Pulmonary artery endothelial cell (primary cell): ENCODE results near the gene IQGAP1. TPM values are rescaled to one million over a fixed set of nuclear protein-coding genes. Genes with fewer than 3 reads are reported as not detected.
A peak's percentile ranks its signal among the peaks of the same experiment; 100 is the strongest.
"Not testable (repeated sequence)": the region's sequence is repeated elsewhere in the genome, so short reads cannot be mapped to it uniquely, and the experiment has no call there.

ENCODE experiments used
- DNase-seq: peaks from one replicate; pipeline ENCODE4 v3.0.0-alpha.2; 2011; ENCODE audit warnings: low read depth, low spot score
- total RNA-seq: library from RNA; depleted of rRNA; stranded (reverse); fragments of >200 nt; gene quantifications from 2 replicates; pipeline ENCODE4 v1.2.3, GENCODE V29; 2014

IQGAP1 gene
- total RNA-seq, 1 donor from 2014 or later, result 197 TPM

DNA sequence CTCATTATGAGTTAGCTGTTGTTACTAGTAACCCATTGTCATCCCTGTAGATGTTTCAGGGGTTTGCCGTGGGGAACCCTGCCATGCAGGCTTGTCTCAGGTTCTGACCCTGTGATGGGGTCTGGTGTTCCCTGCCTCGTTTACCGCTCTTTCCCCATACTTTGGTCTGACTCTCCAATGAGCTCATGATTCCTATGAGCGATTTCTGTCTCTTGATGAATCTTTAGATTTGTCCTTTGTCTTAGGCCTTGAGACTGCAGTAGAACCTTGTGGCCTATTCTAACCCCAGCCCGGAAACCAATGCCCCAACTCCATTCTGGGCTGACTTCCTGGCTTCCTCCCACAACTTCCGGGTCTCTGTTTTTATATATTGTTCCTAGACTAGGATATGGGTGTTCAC lies 11.3 kb upstream of the IQGAP1 start:
- no peak for DNase-seq

DNA sequence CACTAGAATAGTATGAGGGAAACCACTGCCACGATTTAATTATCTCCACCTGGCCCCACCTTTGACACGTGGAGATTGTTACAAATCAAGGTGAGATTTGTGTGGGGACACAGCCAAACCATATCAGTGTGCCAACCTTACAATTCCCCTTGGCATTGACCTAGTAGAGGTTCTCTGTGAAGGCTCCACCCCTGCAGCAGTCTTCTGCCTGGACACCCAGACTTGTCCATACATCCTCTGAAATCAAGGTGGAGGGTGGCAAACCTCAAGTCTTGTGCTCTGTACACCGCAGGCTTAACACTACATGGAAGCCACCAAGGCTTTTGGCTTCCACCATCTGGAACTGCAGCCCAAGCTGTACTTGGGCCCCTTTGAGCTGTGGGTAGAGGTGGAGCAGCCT lies 8.8 kb upstream of the IQGAP1 start:
- no peak for DNase-seq

DNA sequence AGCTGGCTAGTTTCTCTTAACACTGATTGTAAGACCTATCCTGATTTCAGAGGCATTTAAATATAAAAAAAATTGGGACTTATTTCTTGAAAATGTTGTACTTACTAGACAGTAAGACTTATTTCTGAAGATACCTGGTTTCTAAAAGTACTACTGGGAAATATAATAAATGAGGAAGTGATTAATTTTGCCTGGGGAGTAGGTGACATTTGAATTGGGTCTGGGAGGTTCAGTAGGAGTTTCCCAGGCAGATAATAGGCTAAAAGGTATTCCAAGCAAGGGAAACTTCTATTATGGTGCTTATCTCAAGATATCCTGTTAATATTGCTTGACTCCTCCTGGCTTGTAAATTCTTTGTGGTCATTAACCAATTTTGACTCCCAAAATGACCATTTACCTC lies 6.5 kb upstream of the IQGAP1 start:
- DNase-seq, result no peak

DNA sequence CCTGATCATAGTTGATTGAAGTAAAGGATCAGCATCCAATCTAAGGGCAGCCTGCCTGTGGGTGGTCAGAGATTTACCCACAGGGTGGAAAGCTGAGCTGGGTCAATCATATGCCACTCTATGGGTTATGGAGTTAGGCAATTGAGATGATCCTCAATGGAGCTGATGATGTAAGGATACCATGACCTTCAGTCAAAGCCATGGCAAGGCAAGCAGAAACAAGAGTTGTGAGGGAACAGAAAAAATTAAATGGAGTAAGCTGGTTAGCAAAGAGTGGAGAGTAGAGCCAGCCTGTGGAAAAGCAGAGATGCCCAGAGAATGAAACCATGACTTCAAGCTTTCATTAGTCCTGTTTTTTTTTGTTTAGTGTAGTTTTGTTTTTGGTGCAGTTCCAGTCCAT lies 5.7 kb upstream of the IQGAP1 start:
- no peak for DNase-seq

DNA sequence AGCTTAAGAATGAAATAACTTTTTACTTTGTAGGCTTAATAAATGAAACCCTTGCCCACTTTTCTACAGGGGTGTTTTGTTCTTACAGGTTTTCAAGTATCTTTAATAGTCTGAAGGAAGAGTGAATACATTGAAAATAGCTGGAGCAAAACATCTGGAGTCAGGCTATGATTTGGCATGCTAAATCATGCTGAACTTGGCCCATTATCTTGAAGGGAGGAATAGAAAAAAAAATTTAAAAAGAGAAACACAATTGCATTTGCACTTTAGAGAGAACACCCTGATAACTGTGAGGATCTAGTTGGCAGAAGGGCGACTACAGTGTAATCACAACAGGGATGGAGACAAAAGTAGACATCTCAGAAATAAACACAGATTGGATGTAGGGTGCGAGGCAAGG lies 1.8 kb upstream of the IQGAP1 start:
- no peak for DNase-seq

DNA sequence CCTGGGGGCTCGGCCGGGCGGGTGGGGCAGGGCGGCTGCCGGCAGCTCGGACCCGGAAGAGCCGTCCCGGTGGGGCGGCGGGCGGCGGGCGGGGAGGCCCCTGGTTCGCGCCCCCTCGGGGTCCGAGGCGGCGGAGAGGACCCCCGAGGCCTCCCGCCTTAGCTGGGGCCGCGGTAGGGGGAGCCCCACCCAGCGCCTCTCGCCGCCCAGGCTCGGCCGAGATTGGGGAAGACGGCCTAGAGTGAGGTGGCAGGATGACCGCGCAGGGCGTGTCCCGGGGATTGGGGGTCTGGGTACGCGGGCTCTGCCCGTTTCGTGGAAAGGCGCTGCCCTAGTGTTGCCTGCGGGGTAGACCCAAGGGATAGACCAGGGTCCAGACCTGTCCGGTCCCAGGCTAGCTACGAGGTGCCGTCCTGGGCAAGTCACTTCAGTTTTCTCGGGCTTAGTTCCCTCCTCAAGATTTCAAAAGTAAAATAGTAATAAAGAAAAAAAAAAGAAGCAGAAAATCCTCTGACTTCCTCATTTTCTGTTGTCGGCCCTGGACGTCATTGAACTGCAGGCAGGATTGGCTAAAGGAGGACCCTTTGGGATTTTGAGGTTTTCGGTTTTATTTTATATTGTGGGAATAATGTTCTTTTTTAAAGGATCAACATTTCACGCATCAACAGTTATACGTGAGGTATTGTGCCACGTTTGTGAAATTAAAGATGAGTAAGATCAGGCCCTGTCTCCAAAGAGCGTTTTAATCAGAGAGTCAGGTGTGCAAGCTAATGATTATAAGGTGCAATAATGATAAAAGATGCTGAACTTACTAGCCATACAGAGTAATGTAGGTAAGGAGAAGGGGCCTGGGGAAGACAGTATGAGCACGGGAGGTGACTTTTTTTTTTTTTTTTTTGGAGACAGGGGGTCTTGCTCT lies 679 bp downstream of the IQGAP1 start:
- DNase-seq, result no peak

DNA sequence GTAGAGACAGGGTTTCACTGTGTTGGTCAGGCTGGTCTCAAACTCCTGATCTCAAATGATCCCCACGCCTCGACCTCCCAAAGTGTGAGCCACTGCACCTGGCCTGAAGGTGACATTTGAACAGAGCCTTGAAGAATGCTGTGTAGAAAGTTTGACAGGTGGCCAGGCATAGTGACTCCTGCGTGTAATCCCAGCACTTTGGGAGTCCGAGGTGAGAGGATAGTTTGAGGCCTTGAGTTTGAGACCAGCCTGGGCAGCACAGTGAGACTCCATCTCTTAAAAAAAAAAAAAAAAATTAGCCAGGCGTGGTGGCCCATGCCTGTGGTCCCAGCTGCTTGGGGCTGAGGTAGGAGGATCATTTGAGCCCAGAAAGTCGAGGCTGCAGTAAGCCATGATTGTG lies 1.5 kb downstream of the IQGAP1 start:
- no peak for DNase-seq

DNA sequence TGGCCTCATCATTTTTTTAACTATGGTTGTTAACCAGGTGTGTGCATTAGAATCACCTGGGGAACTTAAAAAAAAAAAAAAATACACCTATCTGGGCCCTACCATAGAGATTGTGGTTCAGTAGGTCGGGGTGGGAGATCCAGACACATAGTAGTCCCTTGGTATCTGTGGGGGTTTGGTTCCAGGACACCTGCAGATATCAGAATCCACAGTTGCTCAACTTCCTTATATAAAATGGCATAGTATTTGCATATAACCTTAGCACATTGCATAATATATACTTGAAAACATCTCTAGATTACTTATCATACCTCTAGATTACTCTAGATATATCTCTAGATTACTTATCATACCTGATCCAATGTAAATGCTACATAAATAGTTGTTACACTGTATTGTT lies 5.0 kb downstream of the IQGAP1 start:
- no peak for DNase-seq

DNA sequence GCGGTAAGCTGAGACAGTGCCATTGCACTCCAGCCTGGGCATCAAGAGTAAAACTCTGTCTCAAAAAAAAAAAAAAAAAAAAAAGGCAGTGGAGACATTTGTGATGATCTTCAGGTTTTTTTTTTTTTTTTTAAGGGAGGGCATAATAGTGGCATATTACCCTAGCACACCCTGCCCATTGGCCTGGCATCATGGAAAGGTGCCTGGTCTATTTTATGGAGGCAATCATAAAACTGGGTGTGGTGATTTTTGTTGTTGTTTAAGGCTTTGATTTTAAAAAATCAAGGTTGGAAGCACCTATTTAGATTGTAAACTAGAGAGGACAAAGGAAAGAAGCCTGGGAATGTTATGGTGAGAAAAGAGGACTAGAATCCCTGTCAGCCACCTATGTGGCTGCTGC lies 6.0 kb downstream of the IQGAP1 start:
- DNase-seq, result no peak

DNA sequence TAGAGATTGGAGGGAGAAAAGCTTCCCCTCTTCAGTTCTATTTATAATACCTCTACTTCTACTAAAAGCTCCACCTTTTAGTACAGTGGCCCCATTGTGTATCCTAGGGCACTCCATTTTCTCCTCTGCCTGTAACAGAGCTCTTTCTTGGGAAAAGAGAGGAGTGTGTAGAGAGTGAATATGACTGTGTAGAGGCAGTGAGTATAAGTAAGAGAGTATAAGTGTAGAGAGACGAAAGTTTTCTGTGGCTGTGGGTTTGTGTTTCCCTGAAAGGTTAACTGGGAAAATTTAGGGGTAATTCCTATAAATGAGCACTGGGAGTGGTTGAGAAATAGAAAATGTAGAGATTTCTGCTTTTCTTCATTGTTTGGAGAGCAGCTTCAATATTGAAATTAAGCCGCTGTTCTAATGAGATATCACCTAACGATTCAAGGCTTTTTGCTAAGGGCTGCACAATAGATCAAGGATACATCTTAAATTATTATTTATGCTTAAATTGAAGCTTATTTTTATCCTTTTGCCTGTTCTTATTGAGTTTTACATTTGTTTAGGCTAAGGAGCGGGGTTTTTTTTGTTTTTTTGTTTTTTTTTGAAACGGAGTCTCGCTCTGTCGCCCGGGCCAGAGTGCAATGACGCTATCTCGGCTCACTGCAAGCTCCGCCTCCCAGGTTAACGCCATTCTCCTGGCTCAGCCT lies 6.9 kb downstream of the IQGAP1 start:
- DNase-seq, result no peak

DNA sequence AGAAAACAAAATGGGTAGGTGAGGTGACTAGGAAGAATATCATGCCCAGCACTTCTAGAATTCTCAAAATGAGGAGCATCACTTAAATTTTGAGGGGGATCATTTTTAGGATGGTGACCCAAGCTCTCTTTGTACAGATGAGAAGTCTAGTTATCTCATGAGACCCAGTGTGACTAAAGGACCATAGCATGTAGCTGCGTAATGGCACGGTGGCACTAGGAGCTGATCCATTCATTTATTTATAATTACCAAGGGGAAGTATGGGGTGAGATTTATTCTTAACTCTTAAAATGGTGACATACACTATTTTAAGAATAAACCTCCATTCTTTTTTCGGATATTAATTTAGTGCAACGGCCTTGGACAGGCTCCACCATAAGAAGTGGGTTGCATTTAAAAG lies 8.3 kb downstream of the IQGAP1 start:
- DNase-seq, result no peak

DNA sequence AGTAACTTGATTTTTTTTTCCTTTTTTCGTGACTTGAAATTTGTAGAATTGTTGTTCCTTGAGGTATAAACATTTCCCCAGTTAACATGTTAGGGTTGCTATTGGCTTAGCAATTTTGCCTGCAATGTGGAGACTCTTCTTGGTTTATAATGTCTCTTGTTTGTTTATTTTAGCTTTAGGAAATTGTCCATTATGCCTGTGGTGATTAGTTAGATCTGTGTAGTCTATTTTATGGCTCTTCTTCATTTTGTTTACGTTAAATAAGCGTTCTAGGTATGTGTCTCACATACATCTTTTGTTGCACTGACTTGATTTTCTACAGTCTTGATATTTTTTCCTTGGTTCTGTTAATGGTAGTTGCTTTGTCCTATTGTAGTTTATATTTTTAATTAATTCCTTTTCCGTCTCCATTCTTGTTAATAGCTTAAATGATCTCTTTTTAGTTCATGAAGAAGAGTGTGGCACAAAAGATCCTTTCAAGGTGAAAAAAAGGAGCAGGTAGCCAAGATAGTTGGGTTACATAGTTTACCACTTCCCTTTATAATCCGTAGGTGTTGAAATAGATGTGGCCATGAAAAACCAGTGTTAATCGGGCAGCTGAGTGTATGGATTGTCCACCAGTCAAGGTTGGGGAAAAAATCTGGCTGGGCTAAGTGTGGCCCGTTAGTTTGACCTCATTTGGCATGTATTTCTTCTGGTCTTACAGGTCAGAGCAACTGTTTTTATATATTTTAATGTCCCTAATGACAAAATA lies 12.1 kb downstream of the IQGAP1 start:
- DNase-seq, result no peak

DNA sequence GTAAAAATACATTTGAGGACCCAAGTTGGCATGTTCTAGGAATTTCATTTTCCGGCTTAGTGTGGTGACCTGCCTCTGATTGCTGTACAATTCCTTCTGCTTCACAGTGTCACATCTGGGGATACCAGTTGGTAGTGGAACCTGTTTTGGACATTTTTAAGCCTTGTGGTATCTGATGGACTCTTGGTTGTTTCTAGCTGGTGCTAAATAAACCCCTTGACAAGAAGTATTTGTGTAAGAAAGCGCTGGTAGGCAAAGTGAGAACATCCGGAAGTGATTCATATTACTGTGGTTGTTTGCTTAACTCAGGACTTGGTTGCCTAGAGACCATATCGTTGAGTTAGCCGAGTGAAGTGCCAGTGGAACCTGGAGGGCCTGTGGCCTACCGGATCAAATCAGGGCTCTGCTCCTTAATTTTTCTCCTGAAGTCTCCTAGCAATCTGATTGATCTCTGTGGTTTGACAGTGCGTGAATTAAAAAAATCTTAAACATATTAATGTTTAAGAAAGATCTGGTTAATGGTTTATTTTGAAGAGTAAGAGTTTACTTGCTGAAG lies 12.8 kb downstream of the IQGAP1 start:
- peak; percentile 97 for DNase-seq

DNA sequence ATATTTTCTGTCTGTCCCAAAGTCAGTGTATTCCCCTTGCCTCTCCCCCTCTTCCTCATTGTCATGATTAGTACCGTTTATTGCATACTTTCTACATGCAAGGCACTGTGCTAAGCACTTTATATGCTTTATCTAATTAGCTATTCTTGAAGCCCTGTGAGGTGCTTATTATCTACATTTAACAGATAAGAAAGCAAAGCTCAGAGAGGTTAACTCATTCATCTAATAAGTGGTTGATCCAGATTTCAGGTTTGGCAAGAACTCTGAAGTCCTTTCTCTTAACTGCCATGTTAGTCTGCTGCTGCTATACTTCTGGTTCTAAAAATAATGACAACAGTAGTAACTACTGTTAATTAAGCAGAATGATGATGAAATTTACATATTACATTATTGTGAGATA lies 13.5 kb downstream of the IQGAP1 start:
- no peak for DNase-seq

DNA sequence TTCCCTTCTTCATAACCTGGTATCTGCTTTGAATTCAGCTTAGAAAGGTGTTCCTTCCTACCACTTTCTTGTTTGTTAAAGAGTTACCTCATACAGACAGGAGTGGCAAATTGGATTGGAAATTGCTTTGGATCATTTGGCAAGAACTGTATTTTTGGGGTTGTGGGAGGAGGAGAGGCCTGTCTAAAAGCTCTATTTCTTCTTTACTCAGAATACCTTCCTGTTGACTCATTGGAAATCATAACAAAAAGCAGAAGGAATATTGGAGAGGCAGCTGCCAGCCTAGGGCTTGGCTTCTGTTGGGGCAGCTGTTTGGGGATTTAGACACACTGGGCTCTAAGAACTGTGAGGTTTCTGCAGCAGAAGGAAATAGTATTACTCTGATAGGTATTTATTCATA lies 14.2 kb downstream of the IQGAP1 start:
- DNase-seq, result peak; percentile 67

DNA sequence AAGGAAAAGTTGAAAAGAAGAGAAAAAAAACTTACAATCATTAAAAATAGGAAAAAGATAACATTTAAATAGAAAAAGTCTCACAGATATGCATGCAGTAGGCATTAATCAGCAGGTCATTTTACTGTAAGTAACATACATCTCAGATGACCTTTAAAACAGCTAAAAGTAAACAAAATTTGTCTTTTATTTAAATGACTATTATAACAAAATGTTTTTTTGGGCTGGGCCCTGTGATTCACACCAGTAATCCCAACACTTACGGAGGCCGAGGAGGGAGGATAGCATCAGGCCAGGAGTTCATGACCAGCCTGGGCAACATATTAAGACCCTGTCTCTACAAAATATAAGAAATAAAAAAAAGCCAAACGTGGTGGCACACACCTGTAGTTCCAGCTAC lies 14.7 kb downstream of the IQGAP1 start:
- no peak for DNase-seq

DNA sequence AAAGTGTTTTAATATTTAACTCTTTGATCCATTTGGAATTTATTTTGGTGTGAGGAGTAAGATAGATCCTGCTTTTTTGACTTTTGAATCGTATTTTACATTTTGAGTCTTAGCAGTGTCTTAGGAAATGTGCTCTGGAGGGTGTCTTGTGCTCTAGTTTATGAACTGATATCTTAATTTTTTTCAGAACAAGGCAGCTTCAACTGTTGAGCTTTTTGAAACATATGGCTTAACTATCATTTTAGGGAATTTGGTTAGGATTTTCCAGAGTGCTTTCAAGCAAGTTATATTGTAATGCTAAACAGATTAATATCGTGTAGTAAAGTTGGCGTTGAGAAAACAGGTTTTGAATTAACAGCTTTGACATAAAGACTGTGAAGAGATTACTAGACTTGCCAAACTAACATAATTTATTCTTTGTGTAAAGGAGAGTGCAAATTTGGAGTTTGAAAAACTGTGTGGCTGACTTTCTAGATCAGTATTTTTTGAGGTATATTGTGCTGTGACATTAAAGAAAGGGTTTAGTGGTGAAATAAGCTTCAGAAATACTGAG lies 17.1 kb downstream of the IQGAP1 start:
- DNase-seq, result no peak

DNA sequence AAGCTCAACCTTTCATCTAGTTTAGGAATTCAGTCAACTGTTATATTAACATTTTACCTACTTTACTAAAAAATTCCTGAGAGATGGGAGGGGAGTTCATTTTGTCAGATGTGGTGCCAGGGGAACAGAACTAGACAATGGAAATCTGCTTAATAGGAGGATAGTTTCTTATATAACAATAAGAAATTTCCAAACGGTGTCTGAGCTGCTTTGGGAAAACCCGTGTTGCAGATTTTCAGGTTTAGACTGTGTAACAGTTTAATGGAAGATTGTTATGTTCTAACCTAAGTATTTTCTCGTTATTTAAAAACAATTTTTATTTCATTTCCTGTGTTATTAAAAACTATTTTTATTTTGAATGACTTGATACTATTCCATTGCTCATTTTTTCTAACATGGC lies 19.3 kb downstream of the IQGAP1 start:
- DNase-seq, result no peak

DNA sequence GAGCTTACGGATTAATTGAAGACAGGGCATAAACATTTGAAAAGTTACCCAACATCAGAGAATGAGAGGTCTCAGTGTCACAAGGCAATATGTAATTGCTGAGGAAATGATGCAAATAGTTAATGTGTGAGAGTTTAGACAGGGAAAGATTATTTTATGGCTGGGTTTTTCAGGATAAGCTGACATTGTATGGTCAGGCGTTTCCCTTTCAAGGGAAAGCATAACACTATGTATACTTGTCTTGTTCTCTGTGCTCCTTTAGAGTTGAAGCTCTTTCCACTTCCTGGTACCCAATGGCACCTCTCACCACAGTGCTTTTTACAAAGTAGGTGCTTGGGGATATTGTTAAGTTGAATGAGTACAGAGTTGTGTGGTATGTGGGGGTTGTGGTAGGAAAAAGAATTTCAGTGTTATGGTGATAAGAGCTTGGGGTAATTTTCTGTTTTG lies 19.9 kb downstream of the IQGAP1 start:
- DNase-seq, result no peak

DNA sequence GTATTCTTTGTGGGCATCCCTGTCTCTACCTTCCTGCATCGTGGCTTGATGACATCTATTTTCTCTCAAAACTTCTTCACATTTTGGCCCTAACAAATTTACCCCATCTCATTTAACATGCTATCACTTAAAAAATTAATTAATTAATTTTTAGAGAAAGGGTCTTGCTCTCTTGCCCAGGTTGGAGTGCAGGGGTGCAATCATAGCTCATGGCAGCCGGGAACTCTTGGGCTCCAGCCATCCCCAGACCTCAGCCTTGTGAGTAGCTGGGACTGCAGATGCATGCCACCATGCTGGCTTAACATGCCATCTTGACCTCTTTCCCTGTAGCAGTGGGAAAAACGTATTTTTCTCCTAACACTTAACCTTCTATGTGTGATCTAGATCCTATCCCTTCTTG lies 20.6 kb downstream of the IQGAP1 start:
- DNase-seq, result no peak

DNA sequence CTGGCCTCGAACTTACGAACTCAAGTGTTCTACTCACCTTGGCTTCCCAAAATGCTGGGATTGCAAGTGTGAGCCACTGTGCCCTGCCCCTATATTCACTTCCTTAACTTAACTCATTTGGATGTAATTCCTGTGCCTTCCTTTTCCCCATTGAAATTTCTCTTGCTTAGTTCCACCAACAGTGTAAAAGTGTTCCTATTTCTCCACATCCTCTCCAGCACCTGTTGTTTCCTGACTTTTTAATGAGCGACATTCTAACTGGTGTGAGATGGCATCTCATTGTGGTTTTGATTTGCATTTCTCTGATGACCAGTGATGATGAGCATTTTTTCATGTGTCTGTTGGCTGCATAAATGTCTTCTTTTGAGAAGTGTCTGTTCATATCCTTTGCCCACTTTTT lies 21.5 kb downstream of the IQGAP1 start:
- DNase-seq, result not testable (repeated sequence)
